ENCODE measurements around the gene FBXW11.
"Not testable (repeated sequence)": the region's sequence is repeated elsewhere in the genome, so short reads cannot be mapped to it uniquely, and the experiment has no call there.

Gene FBXW11

GRCh38 chr5:171979606-171980005 lies 26.8 kb downstream of the FBXW11 start:
- DNase-seq (ENCODE audit: insufficient read length) (no peak), FAIRE-seq (no peak)
- TF ChIP-seq POLR2AphosphoS5 (IDR thresholded peaks at IDR 0.05; ENCODE audit: low read depth, low read length) (no peak), POLR2A (IDR thresholded peaks at IDR 0.05; ENCODE audit: low read depth, low read length) (no peak), TAF1 (IDR thresholded peaks at IDR 0.05; ENCODE audit: borderline replicate concordance, low read depth, low read length) (no peak)

GRCh38 chr5:171978519-171978918 lies 27.9 kb downstream of the FBXW11 start:
- peak; percentile 92 for FAIRE-seq
- TF ChIP-seq TAF1 (IDR thresholded peaks at IDR 0.05; ENCODE audit: borderline replicate concordance, low read depth, low read length) (no peak), POLR2A (IDR thresholded peaks at IDR 0.05; ENCODE audit: low read depth, low read length) (no peak), POLR2AphosphoS5 (IDR thresholded peaks at IDR 0.05; ENCODE audit: low read depth, low read length) (no peak)
- DNase-seq (ENCODE audit: insufficient read length), result no peak

GRCh38 chr5:171978016-171978415 lies 28.4 kb downstream of the FBXW11 start:
- DNase-seq (ENCODE audit: insufficient read length) (no peak), FAIRE-seq (no peak)
- TF ChIP-seq POLR2A (IDR thresholded peaks at IDR 0.05; ENCODE audit: low read depth, low read length), result no peak
- no peak for TF ChIP-seq TAF1 (IDR thresholded peaks at IDR 0.05; ENCODE audit: borderline replicate concordance, low read depth, low read length)
- TF ChIP-seq POLR2AphosphoS5 (IDR thresholded peaks at IDR 0.05; ENCODE audit: low read depth, low read length), result no peak

- TF ChIP-seq POLR2A (IDR thresholded peaks at IDR 0.05; ENCODE audit: low read depth, low read length), result peak; percentile 54; the same call in 1 of the 2 replicates
- peak; percentile 64 for TF ChIP-seq POLR2AphosphoS5 (IDR thresholded peaks at IDR 0.05; ENCODE audit: low read depth, low read length)
- not testable (repeated sequence) for FAIRE-seq; DNase-seq (ENCODE audit: insufficient read length)
Observed at GRCh38 chr5:171977244-171977950, 29.0 kb downstream of the FBXW11 start.

GRCh38 chr5:171975877-171976667 lies 30.4 kb downstream of the FBXW11 start:
- FAIRE-seq, result no peak
- TF ChIP-seq POLR2AphosphoS5 (IDR thresholded peaks at IDR 0.05; ENCODE audit: low read depth, low read length) (no peak), TAF1 (IDR thresholded peaks at IDR 0.05; ENCODE audit: borderline replicate concordance, low read depth, low read length) (no peak), POLR2A (IDR thresholded peaks at IDR 0.05; ENCODE audit: low read depth, low read length) (no peak)

GRCh38 chr5:171975262-171975876 lies 31.1 kb downstream of the FBXW11 start:
- DNase-seq (ENCODE audit: insufficient read length), result no peak
- FAIRE-seq, result no peak
- no peak for TF ChIP-seq TAF1 (IDR thresholded peaks at IDR 0.05; ENCODE audit: borderline replicate concordance, low read depth, low read length)
- TF ChIP-seq POLR2AphosphoS5 (IDR thresholded peaks at IDR 0.05; ENCODE audit: low read depth, low read length), result no peak
- no peak for TF ChIP-seq POLR2A (IDR thresholded peaks at IDR 0.05; ENCODE audit: low read depth, low read length)

More at GRCh38 chr5:171975877-171976667, 30.4 kb downstream of the FBXW11 start:
- DNase-seq (ENCODE audit: insufficient read length), result no peak

GRCh38 chr5:171970826-171971225 lies 35.6 kb downstream of the FBXW11 start:
- TF ChIP-seq TAF1 (IDR thresholded peaks at IDR 0.05; ENCODE audit: borderline replicate concordance, low read depth, low read length) (no peak), POLR2A (IDR thresholded peaks at IDR 0.05; ENCODE audit: low read depth, low read length) (no peak), POLR2AphosphoS5 (IDR thresholded peaks at IDR 0.05; ENCODE audit: low read depth, low read length) (no peak)
- no peak for FAIRE-seq

GRCh38 chr5:171969288-171969880 lies 37.1 kb downstream of the FBXW11 start:
- no peak for DNase-seq (ENCODE audit: insufficient read length)
- no peak for FAIRE-seq
- TF ChIP-seq POLR2AphosphoS5 (IDR thresholded peaks at IDR 0.05; ENCODE audit: low read depth, low read length) (no peak), POLR2A (IDR thresholded peaks at IDR 0.05; ENCODE audit: low read depth, low read length) (no peak), TAF1 (IDR thresholded peaks at IDR 0.05; ENCODE audit: borderline replicate concordance, low read depth, low read length) (no peak)

More at GRCh38 chr5:171970826-171971225, 35.6 kb downstream of the FBXW11 start:
- DNase-seq (ENCODE audit: insufficient read length), result no peak

- DNase-seq (ENCODE audit: insufficient read length) (no peak), FAIRE-seq (no peak)
- no peak for TF ChIP-seq POLR2A (IDR thresholded peaks at IDR 0.05; ENCODE audit: low read depth, low read length)
- no peak for TF ChIP-seq TAF1 (IDR thresholded peaks at IDR 0.05; ENCODE audit: borderline replicate concordance, low read depth, low read length)
- no peak for TF ChIP-seq POLR2AphosphoS5 (IDR thresholded peaks at IDR 0.05; ENCODE audit: low read depth, low read length)
Observed at GRCh38 chr5:171968531-171968930, 37.9 kb downstream of the FBXW11 start.

GRCh38 chr5:171966964-171967363 lies 39.5 kb downstream of the FBXW11 start:
- FAIRE-seq, result no peak
- TF ChIP-seq POLR2A (IDR thresholded peaks at IDR 0.05; ENCODE audit: low read depth, low read length), result no peak
- no peak for TF ChIP-seq TAF1 (IDR thresholded peaks at IDR 0.05; ENCODE audit: borderline replicate concordance, low read depth, low read length)
- no peak for TF ChIP-seq POLR2AphosphoS5 (IDR thresholded peaks at IDR 0.05; ENCODE audit: low read depth, low read length)
- DNase-seq (ENCODE audit: insufficient read length), result no peak

GRCh38 chr5:171966270-171966669 lies 40.2 kb downstream of the FBXW11 start:
- FAIRE-seq (peak; percentile 68), DNase-seq (ENCODE audit: insufficient read length) (no peak)
- TF ChIP-seq POLR2AphosphoS5 (IDR thresholded peaks at IDR 0.05; ENCODE audit: low read depth, low read length) (no peak), TAF1 (IDR thresholded peaks at IDR 0.05; ENCODE audit: borderline replicate concordance, low read depth, low read length) (no peak), POLR2A (IDR thresholded peaks at IDR 0.05; ENCODE audit: low read depth, low read length) (no peak)

Data from GM12892 (cell line).